ENCODE results near the gene SNX9.

- no peak for TF ChIP-seq EZH2 (IDR thresholded peaks at IDR 0.05; ENCODE audit: low read depth, low read length, severe bottlenecking)
- TF ChIP-seq, protein P1, sequence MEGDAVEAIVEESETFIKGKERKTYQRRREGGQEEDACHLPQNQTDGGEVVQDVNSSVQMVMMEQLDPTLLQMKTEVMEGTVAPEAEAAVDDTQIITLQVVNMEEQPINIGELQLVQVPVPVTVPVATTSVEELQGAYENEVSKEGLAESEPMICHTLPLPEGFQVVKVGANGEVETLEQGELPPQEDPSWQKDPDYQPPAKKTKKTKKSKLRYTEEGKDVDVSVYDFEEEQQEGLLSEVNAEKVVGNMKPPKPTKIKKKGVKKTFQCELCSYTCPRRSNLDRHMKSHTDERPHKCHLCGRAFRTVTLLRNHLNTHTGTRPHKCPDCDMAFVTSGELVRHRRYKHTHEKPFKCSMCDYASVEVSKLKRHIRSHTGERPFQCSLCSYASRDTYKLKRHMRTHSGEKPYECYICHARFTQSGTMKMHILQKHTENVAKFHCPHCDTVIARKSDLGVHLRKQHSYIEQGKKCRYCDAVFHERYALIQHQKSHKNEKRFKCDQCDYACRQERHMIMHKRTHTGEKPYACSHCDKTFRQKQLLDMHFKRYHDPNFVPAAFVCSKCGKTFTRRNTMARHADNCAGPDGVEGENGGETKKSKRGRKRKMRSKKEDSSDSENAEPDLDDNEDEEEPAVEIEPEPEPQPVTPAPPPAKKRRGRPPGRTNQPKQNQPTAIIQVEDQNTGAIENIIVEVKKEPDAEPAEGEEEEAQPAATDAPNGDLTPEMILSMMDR (IDR thresholded peaks at IDR 0.05; ENCODE audit: control extremely low read depth in 1 of 3, insufficient read depth in 1 of 3, low read depth in 1 of 3, low read length in 3 of 3) = no peak
- TF ChIP-seq POLR2A (IDR thresholded peaks at IDR 0.05; ENCODE audit: control extremely low read depth in 1 of 2, low read depth in 2 of 2, low read length in 2 of 2) = no peak
- TF ChIP-seq, protein P2, sequence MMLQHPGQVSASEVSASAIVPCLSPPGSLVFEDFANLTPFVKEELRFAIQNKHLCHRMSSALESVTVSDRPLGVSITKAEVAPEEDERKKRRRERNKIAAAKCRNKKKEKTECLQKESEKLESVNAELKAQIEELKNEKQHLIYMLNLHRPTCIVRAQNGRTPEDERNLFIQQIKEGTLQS (IDR thresholded peaks at IDR 0.05; ENCODE audit: insufficient read depth, low read depth, low read length) = no peak
- no peak for TF ChIP-seq CEBPB (IDR thresholded peaks at IDR 0.05; ENCODE audit: low read depth, low read length)
- TF ChIP-seq GTF2F1 (IDR thresholded peaks at IDR 0.05; ENCODE audit: borderline replicate concordance, low read depth, low read length) = no peak
- no peak for TF ChIP-seq CREB1 (IDR thresholded peaks at IDR 0.05)
- no peak for TF ChIP-seq CBX5 (IDR thresholded peaks at IDR 0.05; ENCODE audit: low read depth, low read length)
- TF ChIP-seq CTBP2 (IDR thresholded peaks at IDR 0.05; ENCODE audit: borderline replicate concordance, insufficient read depth, insufficient read length, low read length) = no peak
- TF ChIP-seq SRF (IDR thresholded peaks at IDR 0.05; ENCODE audit: low read depth, low read length) = no peak
- TF ChIP-seq NANOG (IDR thresholded peaks at IDR 0.05; ENCODE audit: insufficient read depth, low read depth, low read length, poor library complexity, severe bottlenecking) = no peak
- TF ChIP-seq, protein P3, sequence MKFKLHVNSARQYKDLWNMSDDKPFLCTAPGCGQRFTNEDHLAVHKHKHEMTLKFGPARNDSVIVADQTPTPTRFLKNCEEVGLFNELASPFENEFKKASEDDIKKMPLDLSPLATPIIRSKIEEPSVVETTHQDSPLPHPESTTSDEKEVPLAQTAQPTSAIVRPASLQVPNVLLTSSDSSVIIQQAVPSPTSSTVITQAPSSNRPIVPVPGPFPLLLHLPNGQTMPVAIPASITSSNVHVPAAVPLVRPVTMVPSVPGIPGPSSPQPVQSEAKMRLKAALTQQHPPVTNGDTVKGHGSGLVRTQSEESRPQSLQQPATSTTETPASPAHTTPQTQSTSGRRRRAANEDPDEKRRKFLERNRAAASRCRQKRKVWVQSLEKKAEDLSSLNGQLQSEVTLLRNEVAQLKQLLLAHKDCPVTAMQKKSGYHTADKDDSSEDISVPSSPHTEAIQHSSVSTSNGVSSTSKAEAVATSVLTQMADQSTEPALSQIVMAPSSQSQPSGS (IDR thresholded peaks at IDR 0.05; ENCODE audit: low read length) = no peak
- TF ChIP-seq BRCA1 (IDR thresholded peaks at IDR 0.05; ENCODE audit: low read depth, low read length) = no peak
Measured at GRCh38 chr6:157935786-157936185, 112.7 kb downstream of the SNX9 start.

All from H1 (cell line).